NT2/D1 (cell line): ENCODE measurements around the gene SLIT1.
"Not testable (repeated sequence)": the region's sequence is repeated elsewhere in the genome, so short reads cannot be mapped to it uniquely, and the experiment has no call there.

Source experiments
- DNase-seq: peaks from one replicate; pipeline ENCODE4 v3.0.0-alpha.2; 2011; ENCODE audit warnings: low read depth, low spot score
- H3K27me3 ChIP-seq: 2 replicates; pipeline ENCODE4 v1.6.0; 2011; ENCODE audit warnings: mild to moderate bottlenecking; ENCODE audit not compliant: insufficient read length, insufficient read depth
- H3K36me3 ChIP-seq: 2 replicates; pipeline ENCODE4 v1.6.1; 2011; ENCODE audit warnings: mild to moderate bottlenecking, low read length, mixed read lengths; ENCODE audit not compliant: insufficient read depth, insufficient read length
- H3K4me1 ChIP-seq: 2 replicates; pipeline ENCODE4 v1.5.1; 2011; ENCODE audit not compliant: insufficient read depth, insufficient read length
- H3K4me3 ChIP-seq: 2 replicates; pipeline ENCODE4 v1.5.1; 2011; ENCODE audit warnings: low read depth; ENCODE audit not compliant: insufficient read length
- H3K9ac ChIP-seq: 2 replicates; pipeline ENCODE4 v1.6.0; 2011; ENCODE audit warnings: low read depth; ENCODE audit not compliant: insufficient read length
- H3K9me3 ChIP-seq: 2 replicates; pipeline ENCODE4 v1.5.1; 2011; ENCODE audit warnings: mild to moderate bottlenecking, low read length; ENCODE audit not compliant: insufficient read depth
- SUZ12 ChIP-seq: IDR thresholded peaks from 2 replicates; pipeline ENCODE4 v1.6.1; 2011; ENCODE audit not compliant: insufficient read length, insufficient read depth; ENCODE audit errors: extremely low read depth
- YY1 ChIP-seq: IDR thresholded peaks from 2 replicates; pipeline ENCODE4 v1.6.1; 2011; ENCODE audit not compliant: insufficient read length, insufficient read depth
- ZNF274 ChIP-seq: IDR thresholded peaks from 2 replicates; pipeline ENCODE4 v1.6.1; 2011; ENCODE audit warnings: mild to moderate bottlenecking, low read depth, low read length

The SLIT1 gene

GRCh38 chr10:97087296-97087695 lies 98.5 kb downstream of the SLIT1 start:
- TF ChIP-seq SUZ12 (no peak), YY1 (no peak), ZNF274 (no peak)
- Histone ChIP-seq H3K4me1 (peaks cover 7% of the 10 kb centered on the region), H3K4me3 (no peak overlapping the region), H3K27me3 (no peaks in the 10 kb centered on the region), H3K9me3 (no peaks in the 10 kb centered on the region), H3K9ac (no peak overlapping the region), H3K36me3 (no peaks in the 10 kb centered on the region)
- no peak for DNase-seq

- DNase-seq: no peak
- H3K36me3 ChIP-seq: no peaks in the 10 kb centered on the region
- TF ChIP-seq ZNF274: no peak
- TF ChIP-seq SUZ12: no peak
- no peak for TF ChIP-seq YY1
- H3K4me3 ChIP-seq: no peak overlapping the region
- H3K9ac ChIP-seq: no peak overlapping the region
- H3K4me1 ChIP-seq: peaks cover 7% of the 10 kb centered on the region
- H3K27me3 ChIP-seq: no peaks in the 10 kb centered on the region
- H3K9me3 ChIP-seq: no peaks in the 10 kb centered on the region
These were observed 99.2 kb downstream of the SLIT1 start for GRCh38 chr10:97086530-97086929.

- Histone ChIP-seq H3K36me3 (no peaks in the 10 kb centered on the region), H3K4me1 (no peaks in the 10 kb centered on the region), H3K9me3 (no peaks in the 10 kb centered on the region), H3K4me3 (no peak overlapping the region), H3K27me3 (no peaks in the 10 kb centered on the region), H3K9ac (no peak overlapping the region)
- TF ChIP-seq SUZ12 (no peak), ZNF274 (no peak), YY1 (no peak)
- no peak for DNase-seq
These were observed 102.4 kb downstream of the SLIT1 start for GRCh38 chr10:97083228-97083829.

DNA sequence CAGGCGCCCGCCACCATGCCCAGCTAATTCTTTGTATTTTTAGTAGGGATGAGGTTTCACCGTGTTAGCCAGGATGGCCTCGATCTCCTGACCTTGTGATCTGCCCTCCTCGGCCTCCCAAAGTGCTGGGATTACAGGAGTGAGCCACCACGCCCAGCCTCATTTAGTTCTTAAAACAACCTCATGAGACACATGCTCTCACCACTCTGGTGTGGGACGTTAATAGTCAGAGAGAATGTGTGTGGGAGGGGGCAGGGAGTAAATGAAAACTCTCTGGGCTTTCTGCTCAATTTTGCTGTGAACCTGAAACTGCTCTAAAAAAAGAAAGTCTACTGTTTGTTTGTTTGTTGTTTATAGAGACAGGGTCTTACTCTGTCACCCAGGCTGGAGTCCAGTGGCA lies 103.2 kb downstream of the SLIT1 start:
- not testable (repeated sequence) for H3K4me1 ChIP-seq, DNase-seq

DNA sequence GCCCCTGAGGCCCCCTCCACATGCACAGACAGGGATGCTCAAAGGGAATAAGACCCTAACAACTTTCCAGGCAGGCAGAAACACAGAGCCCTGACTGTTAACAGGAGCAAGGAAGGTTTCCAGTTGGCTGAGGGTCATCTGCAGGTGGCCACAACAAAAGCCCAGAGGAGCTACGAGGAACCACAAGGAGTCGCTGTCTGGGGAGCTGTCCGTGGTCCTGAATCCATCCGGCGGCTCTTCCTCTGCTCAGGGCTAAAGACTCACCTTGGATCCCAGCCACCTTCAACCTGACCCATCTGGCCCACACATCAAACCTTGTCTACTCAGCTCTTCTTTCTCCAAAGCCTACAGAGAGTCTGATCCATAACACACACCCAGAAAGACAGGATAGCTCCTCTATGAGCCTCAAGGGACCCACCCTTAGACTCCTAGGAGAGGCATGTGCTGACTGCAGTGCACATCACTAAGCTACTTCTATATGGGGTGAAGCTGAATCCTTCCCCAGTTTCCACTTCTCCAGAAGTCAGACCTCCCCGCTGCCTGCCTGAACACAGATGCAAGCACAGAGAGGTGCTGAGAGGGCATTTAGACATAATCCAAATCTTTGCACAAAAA lies 104.0 kb downstream of the SLIT1 start:
- TF ChIP-seq YY1 (no peak), SUZ12 (no peak), ZNF274 (no peak)
- H3K9ac ChIP-seq: no peak overlapping the region
- H3K36me3 ChIP-seq: no peaks in the 10 kb centered on the region
- H3K9me3 ChIP-seq: no peaks in the 10 kb centered on the region
- DNase-seq: peak; percentile 54
- H3K4me1 ChIP-seq: no peaks in the 10 kb centered on the region
- H3K27me3 ChIP-seq: no peaks in the 10 kb centered on the region
- no peak overlapping the region for H3K4me3 ChIP-seq

More for the DNA sequence above, 103.2 kb downstream of the SLIT1 start:
- not testable (repeated sequence) for H3K9me3 ChIP-seq, H3K36me3 ChIP-seq, H3K27me3 ChIP-seq, H3K9ac ChIP-seq, H3K4me3 ChIP-seq

DNA sequence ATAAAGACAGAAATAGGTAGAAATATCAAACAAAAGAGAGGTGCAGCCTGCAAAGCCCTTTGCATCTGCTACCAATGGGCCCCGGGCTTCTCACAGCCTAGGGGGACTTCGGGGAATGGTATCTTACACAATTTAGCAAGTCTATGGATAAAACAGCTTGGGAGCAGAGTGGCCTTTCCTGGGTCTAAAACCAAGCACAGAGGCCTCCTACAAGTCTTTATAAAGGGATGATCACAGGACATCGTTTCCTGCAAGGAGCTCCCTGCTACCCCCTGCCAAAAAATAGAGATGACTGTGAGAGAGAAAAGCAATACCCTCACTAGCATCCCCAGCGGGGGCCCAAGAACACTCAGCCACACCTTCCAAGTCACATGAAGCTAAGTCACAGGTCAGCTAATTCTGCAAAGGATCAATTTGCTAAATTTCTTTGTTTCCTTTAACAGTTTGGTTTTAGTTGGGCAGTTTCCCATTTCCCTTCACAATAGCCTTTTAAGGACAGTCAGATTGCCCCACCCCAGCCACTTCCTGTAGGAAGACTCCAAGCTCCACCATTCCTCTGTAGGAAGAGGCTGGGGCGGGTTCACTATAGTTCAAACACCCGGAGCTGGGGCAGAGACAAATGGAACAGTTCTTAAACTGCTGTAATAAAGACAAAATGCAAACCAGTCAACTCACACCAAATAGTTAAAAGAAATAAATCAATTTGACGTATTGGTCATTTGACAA lies 105.5 kb downstream of the SLIT1 start:
- Histone ChIP-seq H3K9me3 (no peaks in the 10 kb centered on the region), H3K4me3 (no peak overlapping the region), H3K27me3 (no peaks in the 10 kb centered on the region), H3K4me1 (peaks cover 2% of the 10 kb centered on the region), H3K9ac (no peak overlapping the region), H3K36me3 (no peaks in the 10 kb centered on the region)
- DNase-seq: no peak
- no peak for TF ChIP-seq SUZ12
- TF ChIP-seq YY1: no peak
- TF ChIP-seq ZNF274: no peak

GRCh38 chr10:97079448-97079847 lies 106.3 kb downstream of the SLIT1 start:
- H3K27me3 ChIP-seq: no peaks in the 10 kb centered on the region
- H3K9me3 ChIP-seq: no peaks in the 10 kb centered on the region
- H3K4me1 ChIP-seq: peaks cover 8% of the 10 kb centered on the region
- DNase-seq: no peak
- no peak overlapping the region for H3K9ac ChIP-seq
- H3K4me3 ChIP-seq: no peak overlapping the region
- H3K36me3 ChIP-seq: no peaks in the 10 kb centered on the region
- TF ChIP-seq YY1 (no peak), ZNF274 (no peak), SUZ12 (no peak)
